Measurements from ENCODE around the gene NTF4. TPM values are rescaled to one million over a fixed set of nuclear protein-coding genes. Genes with fewer than 3 reads are reported as not detected.
"Not testable (repeated sequence)": the region's sequence is repeated elsewhere in the genome, so short reads cannot be mapped to it uniquely, and the experiment has no call there.

The NTF4 gene
- total and polyA plus RNA-seq, 2 donors from 2014 or later = 0.28 TPM; not detected in 1

DNA sequence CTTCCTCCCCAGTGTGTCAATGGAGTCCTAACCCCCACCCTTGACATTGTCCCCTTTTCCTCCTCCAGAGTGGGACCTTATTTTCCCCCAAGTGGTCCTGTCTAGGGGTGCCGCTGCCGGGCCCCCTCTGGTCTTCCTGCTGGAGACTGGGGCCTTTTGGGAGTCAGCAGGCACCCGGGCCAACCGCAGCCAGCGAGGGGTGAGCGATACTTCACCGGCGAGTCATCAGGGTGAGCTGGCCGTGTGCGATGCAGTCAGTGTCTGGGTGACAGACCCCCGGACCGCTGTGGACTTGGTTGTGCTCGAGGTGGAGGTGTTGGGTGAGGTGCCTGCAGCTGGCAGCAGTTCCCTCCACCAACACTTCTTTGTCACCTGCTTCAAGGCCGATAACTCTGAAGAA, 34.9 kb downstream of the NTF4 start:
- H3K9ac ChIP-seq (ENCODE audit: low read length in 3 of 3); H3K4me1 ChIP-seq (ENCODE audit: control insufficient read depth in 2 of 3, insufficient read depth in 2 of 3, low read depth in 1 of 3, low read length in 3 of 3); H3K27ac ChIP-seq (ENCODE audit: low read depth in 2 of 2, low read length in 2 of 2); H3K27me3 ChIP-seq (ENCODE audit: control insufficient read depth, insufficient read depth, low read length); H3K9me3 ChIP-seq (ENCODE audit: control insufficient read depth in 2 of 3, insufficient read depth in 1 of 3, low read length in 3 of 3); intact Hi-C loops (cut with DNase I); FAIRE-seq; H3K4me3 ChIP-seq (ENCODE audit: low read length in 3 of 3); H3K36me3 ChIP-seq (ENCODE audit: control insufficient read depth in 2 of 3, insufficient read depth in 3 of 3, low read length in 3 of 3): not testable (repeated sequence)
- peak in 1 of 5 donors; percentile 19 for DNase-seq

DNA sequence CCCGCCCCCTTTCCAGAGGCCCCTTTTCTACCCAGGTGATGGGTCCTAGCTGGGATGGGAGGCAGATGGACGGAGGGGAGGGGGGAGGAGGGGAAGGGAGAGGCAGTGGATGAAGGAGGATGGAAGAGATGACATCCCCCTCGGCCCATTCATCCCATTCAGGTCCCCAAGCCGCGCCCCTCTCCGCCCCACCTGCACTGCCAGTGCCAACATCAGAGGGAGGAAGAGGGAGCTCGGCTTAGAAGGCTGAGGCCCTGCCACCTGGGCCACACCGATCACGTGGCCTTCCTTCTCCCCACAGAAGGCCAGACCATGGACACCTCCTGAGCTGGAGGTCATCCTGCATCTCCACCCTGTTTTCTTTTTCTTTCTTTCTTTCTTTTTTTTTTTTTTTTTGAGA, 35.9 kb downstream of the NTF4 start:
- H3K36me3 ChIP-seq (ENCODE audit: control insufficient read depth in 2 of 3, insufficient read depth in 3 of 3, low read length in 3 of 3); H3K27me3 ChIP-seq (ENCODE audit: control insufficient read depth, insufficient read depth, low read length); H3K27ac ChIP-seq (ENCODE audit: low read depth in 2 of 2, low read length in 2 of 2); H3K9ac ChIP-seq (ENCODE audit: low read length in 3 of 3); H3K4me3 ChIP-seq (ENCODE audit: low read length in 3 of 3); intact Hi-C loops (cut with DNase I); FAIRE-seq; H3K4me1 ChIP-seq (ENCODE audit: control insufficient read depth in 2 of 3, insufficient read depth in 2 of 3, low read depth in 1 of 3, low read length in 3 of 3); H3K9me3 ChIP-seq (ENCODE audit: control insufficient read depth in 2 of 3, insufficient read depth in 1 of 3, low read length in 3 of 3): not testable (repeated sequence)
- peak in 1 of 5 donors; percentile 16 for DNase-seq

- H3K9me3 ChIP-seq (ENCODE audit: control insufficient read depth in 2 of 3, insufficient read depth in 1 of 3, low read length in 3 of 3); H3K4me3 ChIP-seq (ENCODE audit: low read length in 3 of 3); H3K36me3 ChIP-seq (ENCODE audit: control insufficient read depth in 2 of 3, insufficient read depth in 3 of 3, low read length in 3 of 3); H3K27ac ChIP-seq (ENCODE audit: low read depth in 2 of 2, low read length in 2 of 2); FAIRE-seq; intact Hi-C loops (cut with DNase I); DNase-seq; H3K9ac ChIP-seq (ENCODE audit: low read length in 3 of 3); H3K4me1 ChIP-seq (ENCODE audit: control insufficient read depth in 2 of 3, insufficient read depth in 2 of 3, low read depth in 1 of 3, low read length in 3 of 3); H3K27me3 ChIP-seq (ENCODE audit: control insufficient read depth, insufficient read depth, low read length): not testable (repeated sequence)
Observed at GRCh38 chr19:49025599-49025998, 39.0 kb downstream of the NTF4 start.

DNA sequence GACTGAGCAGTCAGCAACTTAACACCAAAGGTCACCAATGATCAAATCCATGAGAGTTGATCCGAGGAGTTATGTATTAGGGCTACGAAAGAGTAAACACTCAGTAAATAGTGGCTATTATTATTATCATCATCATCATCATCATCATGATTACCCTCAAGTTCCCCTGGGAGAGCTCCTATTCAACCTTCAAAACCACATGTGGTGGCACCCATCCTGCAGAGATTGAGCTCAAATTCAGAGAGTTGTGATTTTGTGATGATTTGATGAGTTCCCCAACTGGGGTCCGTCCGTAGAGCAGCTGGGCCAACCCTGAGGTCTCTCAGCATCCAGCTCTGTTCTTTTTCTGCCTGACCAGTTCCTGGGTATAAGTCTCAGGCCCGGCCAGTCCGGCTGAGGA, 39.5 kb downstream of the NTF4 start:
- H3K9me3 ChIP-seq (ENCODE audit: control insufficient read depth in 2 of 3, insufficient read depth in 1 of 3, low read length in 3 of 3); H3K4me1 ChIP-seq (ENCODE audit: control insufficient read depth in 2 of 3, insufficient read depth in 2 of 3, low read depth in 1 of 3, low read length in 3 of 3); FAIRE-seq; intact Hi-C loops (cut with DNase I); H3K27ac ChIP-seq (ENCODE audit: low read depth in 2 of 2, low read length in 2 of 2); H3K9ac ChIP-seq (ENCODE audit: low read length in 3 of 3); H3K4me3 ChIP-seq (ENCODE audit: low read length in 3 of 3); DNase-seq; H3K27me3 ChIP-seq (ENCODE audit: control insufficient read depth, insufficient read depth, low read length); H3K36me3 ChIP-seq (ENCODE audit: control insufficient read depth in 2 of 3, insufficient read depth in 3 of 3, low read length in 3 of 3): not testable (repeated sequence)

DNA sequence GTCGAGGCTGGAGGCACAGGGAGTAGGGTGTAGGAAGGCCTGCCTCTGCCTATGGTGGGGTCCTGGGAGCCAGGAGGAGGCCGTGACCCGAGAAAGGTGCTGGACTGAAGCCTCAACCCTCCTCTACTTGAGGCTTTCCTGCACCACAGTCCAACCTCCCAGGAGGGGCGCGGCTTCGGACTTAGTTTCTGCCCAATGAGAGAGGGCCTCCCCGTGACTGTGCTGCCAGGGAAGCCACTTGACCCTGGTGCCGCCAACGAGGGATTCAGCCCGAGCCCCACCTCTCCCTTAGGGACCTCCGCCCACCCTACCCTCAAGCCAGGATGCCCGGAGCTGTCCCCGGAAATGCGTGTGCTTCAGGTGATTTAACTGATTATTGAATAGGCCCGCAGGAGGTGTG, 40.4 kb downstream of the NTF4 start, which contains the start of gene CGB3:
TSS of gene CGB3 (minus strand) at position 101 of the 400 bp plus-strand sequence. CDS start 362 bp downstream, outside the sequence.
- H3K27ac ChIP-seq (ENCODE audit: low read depth in 2 of 2, low read length in 2 of 2); H3K9me3 ChIP-seq (ENCODE audit: control insufficient read depth in 2 of 3, insufficient read depth in 1 of 3, low read length in 3 of 3); FAIRE-seq; H3K4me3 ChIP-seq (ENCODE audit: low read length in 3 of 3); H3K36me3 ChIP-seq (ENCODE audit: control insufficient read depth in 2 of 3, insufficient read depth in 3 of 3, low read length in 3 of 3); H3K9ac ChIP-seq (ENCODE audit: low read length in 3 of 3); DNase-seq; H3K27me3 ChIP-seq (ENCODE audit: control insufficient read depth, insufficient read depth, low read length); intact Hi-C loops (cut with DNase I); H3K4me1 ChIP-seq (ENCODE audit: control insufficient read depth in 2 of 3, insufficient read depth in 2 of 3, low read depth in 1 of 3, low read length in 3 of 3): not testable (repeated sequence)

- Histone ChIP-seq H3K27me3 (ENCODE audit: control insufficient read depth, insufficient read depth, low read length) (no peaks in the 10 kb centered on the region), H3K27ac (ENCODE audit: low read depth in 2 of 2, low read length in 2 of 2) (no peak overlapping the region), H3K9ac (ENCODE audit: low read length in 3 of 3) (no peak overlapping the region), H3K36me3 (ENCODE audit: control insufficient read depth in 2 of 3, insufficient read depth in 3 of 3, low read length in 3 of 3) (no peaks in the 10 kb centered on the region), H3K9me3 (ENCODE audit: control insufficient read depth in 2 of 3, insufficient read depth in 1 of 3, low read length in 3 of 3) (no peaks in the 10 kb centered on the region), H3K4me3 (ENCODE audit: low read length in 3 of 3) (no peak overlapping the region), H3K4me1 (ENCODE audit: control insufficient read depth in 2 of 3, insufficient read depth in 2 of 3, low read depth in 1 of 3, low read length in 3 of 3) (peaks cover 0 to 6% (median 0%) of the 10 kb centered on the region in 3 donors)
- TF ChIP-seq CTCF (IDR thresholded peaks at IDR 0.05; ENCODE audit: borderline replicate concordance, extremely low read depth, insufficient read depth) = no peak
- DNase-seq (no peak), FAIRE-seq (no peak)
- intact Hi-C loops (cut with DNase I) = no loop called here
Observed at GRCh38 chr19:49022116-49022515, 42.5 kb downstream of the NTF4 start.
